Endothelial cell (in vitro differentiated cells): ENCODE results near the gene RASSF6. TPM values are rescaled to one million over a fixed set of nuclear protein-coding genes. Genes with fewer than 3 reads are reported as not detected.
"Not testable (repeated sequence)": the region's sequence is repeated elsewhere in the genome, so short reads cannot be mapped to it uniquely, and the experiment has no call there.

Source experiments
- DNase-seq: peaks from one replicate; pipeline ENCODE4 v3.0.0; 2021; ENCODE audit warnings: low spot score
- H3K27ac Mint-ChIP-seq: one replicate; pipeline ENCODE4 v1.8.0; 2021; ENCODE audit warnings: mixed read lengths, inconsistent platforms; ENCODE audit not compliant: unreplicated experiment
- H3K27me3 Mint-ChIP-seq: one replicate; pipeline ENCODE4 v1.8.0; 2021; ENCODE audit warnings: mild to moderate bottlenecking, moderate library complexity, mixed read lengths, inconsistent platforms; ENCODE audit not compliant: unreplicated experiment
- H3K36me3 Mint-ChIP-seq: one replicate; pipeline ENCODE4 v1.8.0; 2021; ENCODE audit warnings: mild to moderate bottlenecking, low read depth, mixed read lengths, inconsistent platforms; ENCODE audit not compliant: unreplicated experiment
- H3K4me1 Mint-ChIP-seq: one replicate; pipeline ENCODE4 v1.8.0; 2021; ENCODE audit warnings: mild to moderate bottlenecking, mixed read lengths, inconsistent platforms; ENCODE audit not compliant: unreplicated experiment
- H3K4me3 Mint-ChIP-seq: one replicate; pipeline ENCODE4 v1.8.0; 2021; ENCODE audit warnings: mild to moderate bottlenecking, mixed read lengths, inconsistent platforms; ENCODE audit not compliant: unreplicated experiment
- H3K9me3 Mint-ChIP-seq: one replicate; pipeline ENCODE4 v1.8.0; 2021; ENCODE audit warnings: mixed read lengths, inconsistent platforms; ENCODE audit not compliant: unreplicated experiment
- long read RNA-seq: library from polyadenylated mRNA; unstranded; transcript quantifications from one replicate; pipeline ENCODE4 v2.0.0, GENCODE V29; 2020; ENCODE audit not compliant: unreplicated experiment
- total RNA-seq: library from RNA; stranded (reverse); fragmentation: NEBNext Ultra II Directional; extraction: Animal tissue kit (Norgen Biotek cat#: 25700); gene quantifications from one replicate; pipeline ENCODE4 v1.2.1, GENCODE V29; 2021; ENCODE audit not compliant: unreplicated experiment
- TF ChIP-seq, protein P1 (sequence below): fragments of 200-600 bp; sonication (generic); IDR thresholded peaks from one replicate; pipeline ENCODE4 v1.5.0; 2021; ENCODE audit warnings: antibody characterized with exemption; ENCODE audit not compliant: unreplicated experiment

The RASSF6 gene, protein sequence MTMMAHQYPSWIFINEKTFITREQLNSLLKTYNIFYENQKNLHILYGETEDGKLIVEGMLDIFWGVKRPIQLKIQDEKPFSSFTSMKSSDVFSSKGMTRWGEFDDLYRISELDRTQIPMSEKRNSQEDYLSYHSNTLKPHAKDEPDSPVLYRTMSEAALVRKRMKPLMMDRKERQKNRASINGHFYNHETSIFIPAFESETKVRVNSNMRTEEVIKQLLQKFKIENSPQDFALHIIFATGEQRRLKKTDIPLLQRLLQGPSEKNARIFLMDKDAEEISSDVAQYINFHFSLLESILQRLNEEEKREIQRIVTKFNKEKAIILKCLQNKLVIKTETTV
- total RNA-seq, result not detected
- long read RNA-seq, result 0 reads

DNA sequence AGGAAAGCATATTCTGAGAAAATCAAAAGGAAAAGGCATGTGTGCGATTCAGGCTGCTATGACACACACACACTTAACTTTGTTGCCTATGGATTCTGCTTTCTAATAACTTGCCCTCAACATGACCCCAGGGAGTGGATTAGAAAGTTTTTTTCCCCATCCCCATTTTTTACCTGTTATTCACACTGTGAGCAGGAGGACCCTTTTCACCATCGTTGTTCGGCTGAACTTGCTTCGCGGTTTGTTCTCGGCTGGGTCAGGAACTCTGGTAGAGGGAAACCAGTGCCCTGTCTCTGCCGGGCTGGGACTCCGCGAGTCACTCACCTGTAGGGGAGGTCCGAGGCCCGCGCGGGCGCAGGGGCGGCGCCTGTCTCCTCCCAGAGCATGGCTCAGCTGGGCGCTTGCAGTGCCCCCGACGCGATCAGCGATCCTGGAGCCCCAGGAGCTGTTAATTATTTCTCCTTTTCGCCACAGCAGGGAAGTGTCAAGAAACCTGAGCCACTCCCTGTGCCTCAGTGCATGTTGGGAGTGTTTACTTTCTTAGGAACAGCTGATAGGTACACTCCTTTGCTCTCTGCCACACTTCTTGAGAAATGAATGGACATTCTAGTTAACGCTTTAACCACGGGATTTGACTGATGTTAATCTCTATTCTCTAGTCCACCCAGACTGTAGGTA lies at the start of gene RASSF6:
Gene RASSF6 (minus strand): TSS at position 322 of the 678 bp plus-strand sequence. CDS start 8,641 bp downstream, outside the sequence.
- H3K27ac Mint-ChIP-seq, result no peak within 1 kb of the TSS
- peak; percentile 34 for DNase-seq
- H3K4me3 Mint-ChIP-seq, result no peak within 1 kb of the TSS
- peaks cover 2% of the 10 kb centered on the region for H3K27me3 Mint-ChIP-seq
- peaks cover 4% of the 10 kb centered on the region for H3K4me1 Mint-ChIP-seq
- H3K36me3 Mint-ChIP-seq, result no peaks in the 10 kb centered on the region
- H3K9me3 Mint-ChIP-seq, result no peaks in the 10 kb centered on the region
- TF ChIP-seq, protein P1, sequence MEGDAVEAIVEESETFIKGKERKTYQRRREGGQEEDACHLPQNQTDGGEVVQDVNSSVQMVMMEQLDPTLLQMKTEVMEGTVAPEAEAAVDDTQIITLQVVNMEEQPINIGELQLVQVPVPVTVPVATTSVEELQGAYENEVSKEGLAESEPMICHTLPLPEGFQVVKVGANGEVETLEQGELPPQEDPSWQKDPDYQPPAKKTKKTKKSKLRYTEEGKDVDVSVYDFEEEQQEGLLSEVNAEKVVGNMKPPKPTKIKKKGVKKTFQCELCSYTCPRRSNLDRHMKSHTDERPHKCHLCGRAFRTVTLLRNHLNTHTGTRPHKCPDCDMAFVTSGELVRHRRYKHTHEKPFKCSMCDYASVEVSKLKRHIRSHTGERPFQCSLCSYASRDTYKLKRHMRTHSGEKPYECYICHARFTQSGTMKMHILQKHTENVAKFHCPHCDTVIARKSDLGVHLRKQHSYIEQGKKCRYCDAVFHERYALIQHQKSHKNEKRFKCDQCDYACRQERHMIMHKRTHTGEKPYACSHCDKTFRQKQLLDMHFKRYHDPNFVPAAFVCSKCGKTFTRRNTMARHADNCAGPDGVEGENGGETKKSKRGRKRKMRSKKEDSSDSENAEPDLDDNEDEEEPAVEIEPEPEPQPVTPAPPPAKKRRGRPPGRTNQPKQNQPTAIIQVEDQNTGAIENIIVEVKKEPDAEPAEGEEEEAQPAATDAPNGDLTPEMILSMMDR, result no peak

DNA sequence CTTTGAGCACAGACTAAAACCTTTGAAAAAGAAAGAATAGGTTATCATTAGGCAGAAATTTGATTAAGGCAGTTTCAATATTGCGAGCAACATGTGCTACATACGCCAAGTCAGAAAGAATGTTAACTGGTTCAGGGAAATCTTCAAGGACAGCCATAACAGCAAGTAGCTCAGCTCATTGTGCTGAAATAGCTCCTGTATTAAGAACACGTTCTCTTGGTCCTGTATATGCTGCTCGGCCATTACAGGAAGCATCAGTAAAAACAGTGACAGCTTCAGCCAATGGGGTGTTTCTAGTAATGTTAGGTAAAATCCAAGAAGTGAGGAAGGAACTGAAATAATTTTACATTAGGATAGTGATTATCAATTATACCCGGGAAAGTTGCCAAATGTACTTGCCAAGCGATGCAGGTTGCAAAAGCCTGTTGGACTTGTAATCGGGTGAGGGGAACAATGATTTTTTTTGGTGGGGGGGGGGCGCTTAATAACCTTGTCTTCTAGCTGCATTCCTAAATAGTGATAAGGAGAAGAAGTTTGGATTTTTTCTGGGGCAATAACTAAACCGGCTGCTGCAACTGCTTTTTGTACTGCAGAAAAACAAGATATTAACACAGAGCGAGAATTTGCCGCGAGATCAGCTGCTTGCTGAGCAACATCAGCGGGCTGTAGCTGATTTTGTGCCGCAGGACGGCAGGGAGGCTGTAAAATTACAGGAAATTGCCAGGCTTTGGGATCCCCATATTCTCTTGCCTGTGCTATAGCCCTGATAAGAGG lies 49.4 kb upstream of the RASSF6 start:
- no peak overlapping the region for H3K4me3 Mint-ChIP-seq
- no peaks in the 10 kb centered on the region for H3K9me3 Mint-ChIP-seq
- no peak overlapping the region for H3K27ac Mint-ChIP-seq
- H3K27me3 Mint-ChIP-seq, result peaks cover 7% of the 10 kb centered on the region
- no peak for DNase-seq
- TF ChIP-seq, protein P1, result no peak
- H3K36me3 Mint-ChIP-seq, result no peaks in the 10 kb centered on the region
- H3K4me1 Mint-ChIP-seq, result no peaks in the 10 kb centered on the region

DNA sequence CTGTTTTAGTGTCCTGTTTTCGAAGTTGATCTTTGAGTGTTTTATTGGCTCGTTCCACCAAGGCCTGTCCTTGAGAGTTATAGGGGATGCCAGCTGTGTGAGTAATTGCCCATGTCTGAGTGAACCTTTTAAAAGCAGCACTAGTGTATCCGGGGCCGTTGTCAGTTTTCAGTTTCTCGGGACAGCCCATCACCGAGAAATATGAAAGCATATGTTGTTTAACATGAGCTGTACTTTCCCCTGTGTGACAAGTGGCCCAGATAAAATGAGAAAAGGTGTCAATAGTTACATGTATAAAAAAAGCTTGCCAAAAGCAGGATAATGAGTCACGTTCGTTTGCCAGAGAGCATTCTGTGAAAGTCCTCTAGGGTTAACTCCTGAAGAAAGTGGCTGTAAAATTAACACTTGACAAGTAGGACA lies 48.6 kb upstream of the RASSF6 start:
- no peaks in the 10 kb centered on the region for H3K9me3 Mint-ChIP-seq
- H3K4me1 Mint-ChIP-seq, result no peaks in the 10 kb centered on the region
- peaks cover 7% of the 10 kb centered on the region for H3K27me3 Mint-ChIP-seq
- no peak overlapping the region for H3K27ac Mint-ChIP-seq
- H3K36me3 Mint-ChIP-seq, result no peaks in the 10 kb centered on the region
- no peak overlapping the region for H3K4me3 Mint-ChIP-seq
- TF ChIP-seq, protein P1, result no peak
- no peak for DNase-seq

DNA sequence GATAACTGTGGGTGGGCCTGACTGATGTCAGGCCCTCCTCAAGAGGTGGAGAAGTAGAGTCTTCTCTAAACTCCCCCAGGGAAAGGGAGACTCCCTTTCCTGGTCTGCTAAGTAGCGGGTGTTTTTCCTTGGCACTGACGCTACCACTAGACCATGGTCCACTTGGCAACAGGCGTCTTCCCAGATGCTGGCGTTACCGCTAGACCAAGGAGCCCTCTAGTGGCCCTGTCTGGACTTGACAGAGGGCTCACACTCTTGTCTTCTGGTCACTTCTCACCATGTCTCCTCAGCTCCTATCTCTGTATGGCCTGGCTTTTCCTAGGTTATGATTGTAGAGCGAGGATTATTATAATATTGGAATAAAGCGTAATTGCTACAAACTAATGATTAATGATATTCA lies 45.7 kb upstream of the RASSF6 start:
- TF ChIP-seq, protein P1, result peak; percentile 50
- not testable (repeated sequence) for H3K4me1 Mint-ChIP-seq, H3K9me3 Mint-ChIP-seq, H3K27ac Mint-ChIP-seq, H3K27me3 Mint-ChIP-seq, H3K36me3 Mint-ChIP-seq, DNase-seq, H3K4me3 Mint-ChIP-seq
